Loucy (cell line): ENCODE measurements around the gene PRR36.
A peak's percentile ranks its signal among the peaks of the same experiment; 100 is the strongest.

Source experiments
- H2AFZ ChIP-seq: fragments of 200-600 bp; sonication (generic); 2 replicates; pipeline ENCODE4 v1.6.0; 2016; ENCODE audit warnings: antibody characterized with exemption, mild to moderate bottlenecking, low read length, moderate library complexity
- H3F3A ChIP-seq: fragments of 200-600 bp; 2 replicates; pipeline ENCODE4 v1.6.0; 2016; ENCODE audit warnings: antibody characterized with exemption, low read depth, mild to moderate bottlenecking
- H3K27me3 ChIP-seq: fragments of 200-600 bp; sonication (generic); 2 replicates; pipeline ENCODE4 v1.6.1; 2014; ENCODE audit warnings: low read length, mild to moderate bottlenecking; ENCODE audit not compliant: insufficient read depth, poor library complexity, severe bottlenecking
- H3K36me3 ChIP-seq: fragments of 200-600 bp; sonication (generic); 2 replicates; pipeline ENCODE4 v1.6.1; 2016; ENCODE audit warnings: low read length; ENCODE audit not compliant: insufficient read depth
- H3K4me1 ChIP-seq: fragments of 200-600 bp; sonication (generic); 2 replicates; pipeline ENCODE4 v1.5.1; 2014; ENCODE audit warnings: low read length, mild to moderate bottlenecking; ENCODE audit not compliant: insufficient read depth, poor library complexity, severe bottlenecking
- H3K4me2 ChIP-seq: fragments of 200-600 bp; sonication (generic); 2 replicates; pipeline ENCODE4 v1.6.0; 2014; ENCODE audit warnings: antibody characterized with exemption, low read length, low read depth, mild to moderate bottlenecking; ENCODE audit not compliant: poor library complexity, severe bottlenecking
- H3K4me3 ChIP-seq: fragments of 200-600 bp; sonication (generic); 2 replicates; pipeline ENCODE4 v1.5.1; 2014; ENCODE audit warnings: low read length, mild to moderate bottlenecking, mixed read lengths; ENCODE audit not compliant: poor library complexity, severe bottlenecking
- H3K79me2 ChIP-seq: fragments of 200-600 bp; sonication (generic); 2 replicates; pipeline ENCODE4 v1.6.1; 2014; ENCODE audit warnings: low read length; ENCODE audit not compliant: insufficient read depth
- H3K9ac ChIP-seq: fragments of 200-600 bp; sonication (generic); 2 replicates; pipeline ENCODE4 v1.6.0; 2014; ENCODE audit warnings: mild to moderate bottlenecking, low read depth, low read length, moderate library complexity; ENCODE audit not compliant: poor library complexity, severe bottlenecking
- H3K9me2 ChIP-seq: fragments of 200-600 bp; sonication (generic); replicated peaks from 2 replicates; pipeline ENCODE4 v1.6.1; 2016; ENCODE audit warnings: low read depth, low read length, mixed read lengths
- H3K9me3 ChIP-seq: fragments of 200-600 bp; sonication (generic); 2 replicates; pipeline ENCODE4 v1.6.1; 2014; ENCODE audit warnings: mild to moderate bottlenecking, antibody characterized with exemption, low read length, low read depth; ENCODE audit not compliant: insufficient read depth
- H4K20me1 ChIP-seq: fragments of 200-600 bp; sonication (generic); 2 replicates; pipeline ENCODE4 v1.6.0; 2014; ENCODE audit warnings: antibody characterized with exemption, low read length, mild to moderate bottlenecking; ENCODE audit not compliant: insufficient read depth, poor library complexity, severe bottlenecking
- CTCF ChIP-seq: fragments of 200-600 bp; sonication (generic); conservative IDR thresholded peaks from 2 replicates; pipeline ENCODE4 v1.5.1; 2014; ENCODE audit warnings: mild to moderate bottlenecking, antibody characterized with exemption, low read length
- EZH2phosphoT487 ChIP-seq: fragments of 200-600 bp; IDR thresholded peaks from 2 replicates; pipeline ENCODE4 v1.6.1; 2018; ENCODE audit warnings: antibody characterized with exemption, mild to moderate bottlenecking, moderate library complexity, borderline replicate concordance

PRR36 gene

GRCh38 chr19:7904074-7905020, 30.2 kb upstream of the PRR36 start:
- H3K27me3 ChIP-seq: no peaks in the 10 kb centered on the region
- H3K4me3 ChIP-seq: peak overlapping the region; percentile 88
- H3K79me2 ChIP-seq: peaks cover 54% of the 10 kb centered on the region
- TF ChIP-seq EZH2phosphoT487 (no peak), CTCF (no peak)
- H3K9me2 ChIP-seq: no peaks in the 10 kb centered on the region
- peak overlapping the region; percentile 89 for H3K9ac ChIP-seq
- no peaks in the 10 kb centered on the region for H3K36me3 ChIP-seq
- no peaks in the 10 kb centered on the region for H3F3A ChIP-seq
- peaks cover 39% of the 10 kb centered on the region for H4K20me1 ChIP-seq
- 0 out of 2 replicates have a peak overlapping the region, but pooled peaks have one; percentile 43 for H2AFZ ChIP-seq
- no peaks in the 10 kb centered on the region for H3K9me3 ChIP-seq
- peaks cover 25% of the 10 kb centered on the region for H3K4me1 ChIP-seq
- peak overlapping the region; percentile 94 for H3K4me2 ChIP-seq

- Histone ChIP-seq H2AFZ (peak within 1 kb of the TSS; percentile 95), H3K4me1 (peaks cover 25% of the 10 kb centered on the region), H3K4me2 (peak within 1 kb of the TSS; percentile 95), H3K9ac (peak within 1 kb of the TSS; percentile 92), H3K79me2 (peaks cover 51% of the 10 kb centered on the region), H3K9me2 (no peaks in the 10 kb centered on the region), H3K4me3 (peak within 1 kb of the TSS; percentile 91), H4K20me1 (peaks cover 33% of the 10 kb centered on the region), H3K9me3 (no peaks in the 10 kb centered on the region), H3F3A (no peaks in the 10 kb centered on the region), H3K27me3 (no peaks in the 10 kb centered on the region), H3K36me3 (no peaks in the 10 kb centered on the region)
- TF ChIP-seq CTCF: peak; percentile 75
- no peak for TF ChIP-seq EZH2phosphoT487
Measured at GRCh38 chr19:7903244-7904073, 29.3 kb upstream of the PRR36 start, which contains the start of gene MAP2K7. Gene MAP2K7 (plus strand): TSS chr19:7903877. CDS start chr19:7903945, 68 bp downstream.

DNA sequence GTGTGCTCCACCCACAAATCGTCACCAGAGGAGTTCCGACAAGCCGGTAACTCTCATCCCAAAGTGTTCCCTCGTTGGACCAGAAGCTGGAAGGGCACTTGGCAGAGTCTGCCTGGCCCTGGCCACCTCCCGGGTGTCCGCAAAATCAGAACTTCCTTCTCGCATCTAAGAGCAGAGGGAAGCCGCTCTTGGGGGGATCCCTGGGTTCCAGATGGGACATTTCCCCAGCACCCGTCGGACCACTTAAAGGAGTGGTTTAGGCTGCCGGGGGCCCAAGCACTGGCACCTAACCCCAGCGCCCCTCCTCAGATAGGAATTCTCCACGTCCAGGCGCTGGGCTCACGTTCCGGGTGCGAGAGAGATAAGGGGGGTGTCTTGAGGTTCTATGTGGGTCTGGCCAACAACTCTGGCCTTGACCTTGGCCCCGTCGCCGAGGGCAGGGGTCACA, 28.6 kb upstream of the PRR36 start:
- Histone ChIP-seq H3K79me2 (peaks cover 45% of the 10 kb centered on the region), H3K9ac (peak overlapping the region; percentile 92), H3K36me3 (no peaks in the 10 kb centered on the region), H3K9me3 (no peaks in the 10 kb centered on the region), H3F3A (no peaks in the 10 kb centered on the region), H3K4me1 (peaks cover 25% of the 10 kb centered on the region), H3K4me2 (peak overlapping the region; percentile 95), H3K4me3 (peak overlapping the region; percentile 91), H3K27me3 (no peaks in the 10 kb centered on the region), H3K9me2 (no peaks in the 10 kb centered on the region), H4K20me1 (peaks cover 30% of the 10 kb centered on the region), H2AFZ (peak overlapping the region; percentile 95)
- no peak for TF ChIP-seq EZH2phosphoT487
